HG02678 (cell line): ENCODE results near the gene MYO15B.

Experiments
- ATAC-seq: cut with Tn5 transposase; IDR thresholded peaks from one replicate; pipeline ENCODE4 v1.9.1; 2021; ENCODE audit warnings: mild to moderate bottlenecking, moderate library complexity; ENCODE audit not compliant: unreplicated experiment

The MYO15B gene

GRCh38 chr17:75587675-75588595 lies at the start of gene MYO15B:
TSS of gene MYO15B (plus strand) at chr17:75587800. CDS start at chr17:75588058, 258 bp downstream.
- ATAC-seq = peak; percentile 5

GRCh38 chr17:75539967-75540729 lies 47.5 kb upstream of the MYO15B start:
- ATAC-seq = no peak

- ATAC-seq = no peak
These were observed 46.6 kb upstream of the MYO15B start for GRCh38 chr17:75540923-75541503.

GRCh38 chr17:75542229-75542628 lies 45.4 kb upstream of the MYO15B start:
- ATAC-seq = no peak

- ATAC-seq = no peak
These were observed 44.8 kb upstream of the MYO15B start for GRCh38 chr17:75542728-75543336.

GRCh38 chr17:75544250-75544649 lies 43.4 kb upstream of the MYO15B start:
- no peak for ATAC-seq

GRCh38 chr17:75546181-75546580 lies 41.4 kb upstream of the MYO15B start:
- ATAC-seq = no peak

- no peak for ATAC-seq
These were observed 40.5 kb upstream of the MYO15B start for GRCh38 chr17:75547091-75547490.

GRCh38 chr17:75548813-75549212 lies 38.8 kb upstream of the MYO15B start:
- no peak for ATAC-seq

GRCh38 chr17:75549246-75550138 lies 38.1 kb upstream of the MYO15B start:
- no peak for ATAC-seq

- ATAC-seq = no peak
These were observed 37.5 kb upstream of the MYO15B start for GRCh38 chr17:75550139-75550465.

- ATAC-seq = no peak
These were observed 36.3 kb upstream of the MYO15B start for GRCh38 chr17:75551266-75551665.

GRCh38 chr17:75552425-75553294 lies 34.9 kb upstream of the MYO15B start:
- ATAC-seq = no peak

GRCh38 chr17:75553295-75554110 lies 34.1 kb upstream of the MYO15B start:
- ATAC-seq = no peak

- ATAC-seq = no peak
These were observed 31.9 kb upstream of the MYO15B start for GRCh38 chr17:75555679-75556153.

- ATAC-seq = no peak
These were observed 30.3 kb upstream of the MYO15B start for GRCh38 chr17:75557075-75557851.

GRCh38 chr17:75557852-75558665 lies 29.5 kb upstream of the MYO15B start:
- no peak for ATAC-seq
